GM19043 (cell line): Measurements from ENCODE around the gene TAMALIN.

Experiments used
- ATAC-seq: cut with Tn5 transposase; IDR thresholded peaks from one replicate; pipeline ENCODE4 v1.9.1; 2021; ENCODE audit warnings: low read depth; ENCODE audit not compliant: unreplicated experiment

TAMALIN gene

DNA sequence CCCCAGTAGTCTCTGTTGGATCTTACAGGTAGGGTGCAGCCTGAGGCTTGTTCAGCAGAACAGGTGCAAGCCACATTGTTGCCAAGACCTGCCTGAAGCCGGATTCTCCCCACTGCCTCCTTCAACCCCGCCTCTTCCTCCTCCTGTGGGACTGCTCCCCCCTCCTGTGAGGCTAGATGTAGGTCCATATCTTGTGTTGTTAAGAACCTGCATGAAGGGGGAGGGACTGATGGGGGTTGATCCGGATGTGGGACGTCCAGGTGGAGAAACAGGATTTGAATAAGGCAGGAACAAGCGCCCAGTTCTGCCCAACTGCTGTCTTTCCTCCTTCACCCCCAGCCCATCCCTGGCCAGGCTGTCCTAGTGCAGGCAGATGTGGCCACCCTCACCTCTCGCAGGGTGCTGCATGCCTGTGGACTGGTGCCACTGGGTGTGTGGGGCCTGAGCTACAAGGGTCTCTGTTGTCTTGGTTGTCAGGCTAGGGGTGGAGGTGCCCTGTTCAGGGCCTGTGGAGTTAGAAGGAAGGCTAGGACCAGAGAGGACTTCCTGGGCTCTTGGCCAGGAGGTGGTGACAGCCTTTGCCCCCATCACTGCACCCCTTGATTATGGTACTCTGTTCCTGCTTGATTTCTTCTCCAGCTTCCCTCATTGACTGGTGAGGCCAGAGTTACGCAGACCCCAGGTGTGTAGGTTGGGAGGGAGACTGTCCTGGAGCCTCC lies 45.9 kb downstream of the TAMALIN start:
- no peak for ATAC-seq

DNA sequence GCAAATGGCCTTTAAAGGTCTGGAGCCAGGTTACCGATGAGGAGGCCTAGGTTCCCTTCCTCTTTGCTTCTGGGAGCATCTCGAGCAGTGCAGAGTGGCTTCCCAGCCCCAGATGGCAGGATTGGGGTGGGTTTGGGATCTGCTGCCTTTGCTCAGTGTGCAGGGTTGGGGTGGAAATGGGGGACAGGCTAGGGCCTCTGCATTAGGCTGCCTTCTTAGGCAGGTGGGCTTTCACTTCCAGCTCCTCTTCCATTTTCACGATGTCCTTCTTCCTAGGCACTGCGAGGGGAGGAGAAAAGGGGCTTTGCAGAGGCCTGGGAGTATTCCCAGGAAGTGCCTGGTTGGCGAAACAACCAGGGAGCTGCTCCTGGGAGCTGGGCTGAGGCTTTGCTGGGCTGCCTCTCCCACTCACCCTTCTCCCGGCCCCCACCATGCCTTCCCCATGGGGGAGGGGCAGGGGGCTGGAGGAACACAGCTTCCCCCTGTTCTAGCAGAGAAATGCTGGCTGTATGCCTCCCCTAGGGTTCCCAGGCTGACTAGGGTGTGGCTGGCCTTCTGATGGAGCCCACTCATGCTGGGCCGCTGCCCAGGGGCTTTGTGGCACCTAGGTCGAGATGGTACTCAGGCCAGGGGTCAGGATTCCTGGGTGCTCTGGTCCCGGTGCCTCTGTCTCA lies 46.9 kb downstream of the TAMALIN start:
- ATAC-seq, result no peak

DNA sequence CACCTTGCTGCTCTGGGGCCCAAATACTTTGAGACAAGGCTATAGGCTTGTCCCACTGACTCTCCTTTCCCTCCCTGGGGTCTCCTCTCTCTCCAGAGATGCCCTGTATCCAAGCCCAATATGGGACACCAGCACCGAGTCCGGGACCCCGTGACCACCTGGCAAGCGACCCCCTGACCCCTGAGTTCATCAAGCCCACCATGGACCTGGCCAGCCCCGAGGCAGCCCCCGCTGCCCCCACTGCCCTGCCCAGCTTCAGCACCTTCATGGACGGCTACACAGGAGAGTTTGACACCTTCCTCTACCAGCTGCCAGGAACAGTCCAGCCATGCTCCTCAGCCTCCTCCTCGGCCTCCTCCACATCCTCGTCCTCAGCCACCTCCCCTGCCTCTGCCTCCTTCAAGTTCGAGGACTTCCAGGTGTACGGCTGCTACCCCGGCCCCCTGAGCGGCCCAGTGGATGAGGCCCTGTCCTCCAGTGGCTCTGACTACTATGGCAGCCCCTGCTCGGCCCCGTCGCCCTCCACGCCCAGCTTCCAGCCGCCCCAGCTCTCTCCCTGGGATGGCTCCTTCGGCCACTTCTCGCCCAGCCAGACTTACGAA lies 47.6 kb downstream of the TAMALIN start:
- ATAC-seq, result no peak

DNA sequence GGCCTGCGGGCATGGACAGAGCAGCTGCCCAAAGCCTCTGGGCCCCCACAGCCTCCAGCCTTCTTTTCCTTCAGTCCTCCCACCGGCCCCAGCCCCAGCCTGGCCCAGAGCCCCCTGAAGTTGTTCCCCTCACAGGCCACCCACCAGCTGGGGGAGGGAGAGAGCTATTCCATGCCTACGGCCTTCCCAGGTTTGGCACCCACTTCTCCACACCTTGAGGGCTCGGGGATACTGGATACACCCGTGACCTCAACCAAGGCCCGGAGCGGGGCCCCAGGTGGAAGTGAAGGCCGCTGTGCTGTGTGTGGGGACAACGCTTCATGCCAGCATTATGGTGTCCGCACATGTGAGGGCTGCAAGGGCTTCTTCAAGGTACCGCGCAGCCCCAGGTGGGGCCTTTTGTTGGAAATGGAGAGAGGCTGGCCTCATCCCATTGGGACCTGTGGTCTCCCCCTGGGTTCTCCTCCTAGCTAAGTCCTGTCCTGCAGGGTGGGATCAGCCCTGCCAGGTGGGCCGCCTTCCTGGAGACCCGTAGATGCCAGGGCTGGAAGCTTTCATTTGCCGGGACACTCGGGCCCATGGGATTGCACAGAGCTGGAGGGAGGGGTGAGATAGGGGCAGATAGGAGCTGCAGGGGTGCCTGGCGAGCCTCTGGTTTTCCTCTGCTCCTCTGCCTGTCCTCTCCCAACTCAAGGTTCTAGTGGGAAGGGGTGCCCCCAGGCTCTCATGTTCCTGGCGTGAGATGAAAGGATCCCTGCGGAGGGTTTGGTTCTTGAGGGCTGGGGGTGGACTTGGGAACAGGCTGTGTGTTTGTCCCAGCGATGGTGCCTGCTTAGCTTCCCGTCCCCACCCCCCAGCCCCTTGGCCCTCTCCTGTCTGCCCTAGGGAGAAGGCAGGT lies 48.3 kb downstream of the TAMALIN start:
- ATAC-seq, result no peak

DNA sequence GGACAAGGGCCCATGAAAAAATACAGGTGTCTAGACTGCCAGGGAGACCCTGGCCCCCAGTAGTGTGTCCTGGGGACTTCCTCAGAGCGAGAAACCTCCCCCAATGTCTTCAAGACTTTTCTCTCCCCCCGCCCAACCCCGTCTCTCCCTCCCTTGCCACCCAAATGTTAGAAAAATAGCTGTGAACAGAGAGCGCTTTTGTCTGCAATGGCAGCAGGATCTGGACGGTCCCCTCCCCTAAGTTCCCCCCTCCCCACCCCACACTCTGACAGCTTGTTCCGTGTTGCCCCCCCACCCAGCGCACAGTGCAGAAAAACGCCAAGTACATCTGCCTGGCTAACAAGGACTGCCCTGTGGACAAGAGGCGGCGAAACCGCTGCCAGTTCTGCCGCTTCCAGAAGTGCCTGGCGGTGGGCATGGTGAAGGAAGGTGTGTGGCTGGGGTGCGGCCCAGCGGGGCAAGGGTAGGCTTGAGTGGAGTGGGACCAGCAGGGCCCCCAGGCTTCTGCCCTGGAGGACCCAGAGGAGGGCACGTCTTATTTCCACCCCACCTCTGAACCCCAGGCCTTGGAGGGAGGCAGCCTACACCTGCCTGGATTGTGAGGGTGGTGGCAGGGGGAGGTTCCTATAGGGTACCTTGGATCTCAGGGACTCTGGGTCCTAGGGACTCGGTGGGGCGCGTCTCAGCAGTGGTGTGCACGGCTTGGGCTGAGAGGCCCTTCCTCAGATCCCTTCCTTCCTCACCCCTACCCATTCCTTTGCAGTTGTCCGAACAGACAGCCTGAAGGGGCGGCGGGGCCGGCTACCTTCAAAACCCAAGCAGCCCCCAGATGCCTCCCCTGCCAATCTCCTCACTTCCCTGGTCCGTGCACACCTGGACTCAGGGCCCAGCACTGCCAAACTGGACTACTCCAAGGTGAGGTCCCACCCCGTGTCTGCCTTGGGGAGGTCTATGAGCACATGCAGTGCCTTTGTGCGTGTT lies 49.3 kb downstream of the TAMALIN start:
- ATAC-seq, result no peak

DNA sequence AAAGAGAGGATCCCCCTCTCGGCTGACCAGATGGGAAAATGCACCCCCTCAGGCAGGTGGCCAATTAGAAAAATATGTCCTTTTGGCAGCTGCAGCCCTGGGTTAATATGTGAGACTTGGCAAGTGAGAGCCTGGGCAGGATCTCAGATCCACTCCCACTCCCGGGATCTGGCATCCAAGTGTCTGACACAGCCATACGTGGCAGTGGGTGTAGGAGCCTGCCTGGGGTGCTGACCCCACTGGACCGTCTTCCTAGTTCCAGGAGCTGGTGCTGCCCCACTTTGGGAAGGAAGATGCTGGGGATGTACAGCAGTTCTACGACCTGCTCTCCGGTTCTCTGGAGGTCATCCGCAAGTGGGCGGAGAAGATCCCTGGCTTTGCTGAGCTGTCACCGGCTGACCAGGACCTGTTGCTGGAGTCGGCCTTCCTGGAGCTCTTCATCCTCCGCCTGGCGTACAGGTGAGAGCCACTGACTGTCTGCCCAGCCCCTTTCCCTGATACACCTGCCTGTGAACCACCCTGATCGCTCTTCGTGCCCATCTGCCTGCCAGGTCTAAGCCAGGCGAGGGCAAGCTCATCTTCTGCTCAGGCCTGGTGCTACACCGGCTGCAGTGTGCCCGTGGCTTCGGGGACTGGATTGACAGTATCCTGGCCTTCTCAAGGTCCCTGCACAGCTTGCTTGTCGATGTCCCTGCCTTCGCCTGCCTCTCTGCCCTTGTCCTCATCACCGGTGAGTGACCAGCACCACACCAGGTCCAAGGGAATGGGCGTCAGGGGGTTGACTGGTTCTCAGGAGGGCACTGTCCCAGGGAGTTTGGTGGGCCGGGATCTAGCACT lies 50.3 kb downstream of the TAMALIN start:
- ATAC-seq, result no peak

DNA sequence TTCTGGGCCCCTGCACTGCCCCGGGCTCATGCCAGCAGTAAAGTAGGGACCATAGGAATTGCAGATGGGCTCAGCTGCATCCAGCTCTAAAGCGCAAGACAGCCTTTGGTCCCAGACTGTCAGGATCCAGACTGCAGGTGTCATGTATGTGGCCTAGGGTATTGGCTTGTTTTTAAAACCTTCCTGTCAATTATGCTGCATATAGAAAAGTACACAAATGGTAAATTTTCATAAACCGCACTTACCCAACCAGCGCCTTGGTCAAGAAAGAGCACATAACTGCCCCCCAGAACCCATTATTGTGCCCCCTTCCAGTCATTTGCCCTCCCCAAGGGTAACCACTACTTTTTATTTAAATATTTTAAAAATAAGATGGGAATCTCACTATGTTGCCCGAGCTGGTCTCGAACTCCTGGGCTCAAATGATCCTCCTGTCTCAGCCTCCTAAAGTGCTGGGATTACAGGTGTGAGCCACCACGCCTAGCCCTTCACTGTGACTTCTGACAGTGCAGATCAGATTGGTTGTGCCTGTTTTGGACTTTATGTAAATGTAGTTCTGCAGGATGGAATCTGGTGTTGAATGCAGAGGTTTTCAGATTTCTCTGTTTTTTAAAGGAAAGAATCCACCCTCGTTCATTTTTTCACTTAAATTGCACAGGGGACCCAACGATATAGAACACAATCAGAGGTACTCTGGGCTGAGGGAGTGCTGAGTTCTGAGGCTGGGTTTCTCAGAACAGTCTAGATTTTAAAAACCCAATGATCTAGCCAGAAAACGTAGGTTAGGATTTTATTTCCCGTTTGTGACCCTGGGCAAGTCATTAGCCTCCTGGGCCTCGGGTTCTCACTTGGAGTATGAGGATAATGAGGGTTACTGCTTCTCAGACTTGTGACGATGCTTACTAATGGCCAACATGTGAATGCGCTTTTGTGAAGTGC lies 51.2 kb downstream of the TAMALIN start:
- no peak for ATAC-seq

DNA sequence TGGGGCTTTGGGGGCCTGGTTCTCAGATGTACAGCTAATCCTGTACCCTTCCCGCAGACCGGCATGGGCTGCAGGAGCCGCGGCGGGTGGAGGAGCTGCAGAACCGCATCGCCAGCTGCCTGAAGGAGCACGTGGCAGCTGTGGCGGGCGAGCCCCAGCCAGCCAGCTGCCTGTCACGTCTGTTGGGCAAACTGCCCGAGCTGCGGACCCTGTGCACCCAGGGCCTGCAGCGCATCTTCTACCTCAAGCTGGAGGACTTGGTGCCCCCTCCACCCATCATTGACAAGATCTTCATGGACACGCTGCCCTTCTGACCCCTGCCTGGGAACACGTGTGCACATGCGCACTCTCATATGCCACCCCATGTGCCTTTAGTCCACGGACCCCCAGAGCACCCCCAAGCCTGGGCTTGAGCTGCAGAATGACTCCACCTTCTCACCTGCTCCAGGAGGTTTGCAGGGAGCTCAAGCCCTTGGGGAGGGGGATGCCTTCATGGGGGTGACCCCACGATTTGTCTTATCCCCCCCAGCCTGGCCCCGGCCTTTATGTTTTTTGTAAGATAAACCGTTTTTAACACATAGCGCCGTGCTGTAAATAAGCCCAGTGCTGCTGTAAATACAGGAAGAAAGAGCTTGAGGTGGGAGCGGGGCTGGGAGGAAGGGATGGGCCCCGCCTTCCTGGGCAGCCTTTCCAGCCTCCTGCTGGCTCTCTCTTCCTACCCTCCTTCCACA lies 52.0 kb downstream of the TAMALIN start:
- no peak for ATAC-seq

DNA sequence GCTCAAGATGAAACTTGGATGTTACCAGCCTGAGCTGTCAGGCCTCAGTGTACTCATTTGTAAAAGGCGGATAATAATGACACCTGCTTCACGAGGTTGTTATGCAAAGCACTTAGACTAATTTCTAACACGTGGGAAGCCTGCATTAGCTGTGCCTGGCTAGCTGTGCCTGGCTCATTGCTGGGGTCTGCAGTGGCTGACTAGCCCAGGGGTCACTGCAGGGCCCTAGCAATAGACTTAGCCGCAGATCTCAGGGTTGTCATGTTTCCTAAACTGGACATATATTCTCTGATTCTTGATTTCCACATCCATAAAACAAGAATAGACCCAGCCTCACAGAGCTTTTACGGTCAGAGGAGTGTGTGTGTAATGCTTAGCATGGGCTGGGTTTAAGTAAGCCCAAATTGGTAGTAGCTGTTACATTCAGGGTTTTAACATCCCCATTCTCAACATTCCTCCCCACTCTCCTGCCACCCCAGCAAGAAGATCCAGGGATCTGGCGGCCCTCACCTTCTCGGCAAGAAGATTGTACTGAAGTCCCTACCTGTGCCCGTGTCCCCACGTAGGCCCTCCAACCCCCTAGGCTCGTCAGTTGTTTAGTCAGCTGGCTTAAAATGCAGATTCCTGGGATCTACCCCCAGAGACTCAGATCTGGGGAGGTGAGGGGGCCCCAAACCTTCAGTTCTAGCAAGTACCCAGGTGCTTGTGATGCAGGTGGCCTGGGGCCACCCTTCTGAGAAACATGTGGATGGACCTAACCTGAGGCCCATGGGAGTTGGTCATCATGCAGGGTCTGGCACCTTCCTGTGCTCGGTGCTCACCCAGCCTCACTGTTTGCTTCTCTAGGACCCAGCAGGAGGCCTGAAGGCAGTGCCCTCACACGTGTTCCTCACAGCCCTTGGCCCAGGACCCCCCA lies 53.1 kb downstream of the TAMALIN start:
- no peak for ATAC-seq

DNA sequence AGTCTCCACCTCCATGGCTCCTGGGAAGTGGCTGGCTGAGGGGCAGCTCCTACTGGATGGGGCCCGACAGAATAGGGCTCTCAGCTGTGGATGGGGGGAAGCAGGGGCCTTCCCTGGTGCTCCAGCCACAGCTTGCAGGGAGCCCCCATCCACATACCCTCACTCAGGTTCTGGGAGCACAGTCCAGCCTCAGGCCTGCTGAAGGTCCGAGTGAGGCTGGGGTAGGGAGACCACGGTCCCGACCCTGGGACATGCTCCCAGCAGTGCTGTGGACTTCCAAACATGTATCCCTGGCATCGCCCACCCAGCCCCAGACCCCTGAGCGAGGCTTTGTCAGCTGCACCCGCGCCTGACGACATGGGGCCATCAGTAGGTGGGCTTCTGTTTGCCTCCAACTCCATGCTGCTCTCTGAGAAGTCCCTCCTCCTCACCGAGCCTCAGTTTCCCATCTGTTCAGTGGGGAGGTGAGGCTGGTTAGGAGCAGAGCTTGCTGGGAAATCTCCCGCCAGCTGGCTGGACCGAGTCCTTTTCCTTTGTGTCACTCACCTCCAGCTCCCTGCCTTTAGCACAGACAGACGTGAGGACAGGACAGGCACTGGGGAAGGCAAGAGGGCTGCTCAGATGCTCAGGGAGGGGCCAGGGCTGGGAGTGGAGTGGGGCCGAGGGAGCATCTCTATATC lies 53.9 kb downstream of the TAMALIN start:
- ATAC-seq, result no peak

DNA sequence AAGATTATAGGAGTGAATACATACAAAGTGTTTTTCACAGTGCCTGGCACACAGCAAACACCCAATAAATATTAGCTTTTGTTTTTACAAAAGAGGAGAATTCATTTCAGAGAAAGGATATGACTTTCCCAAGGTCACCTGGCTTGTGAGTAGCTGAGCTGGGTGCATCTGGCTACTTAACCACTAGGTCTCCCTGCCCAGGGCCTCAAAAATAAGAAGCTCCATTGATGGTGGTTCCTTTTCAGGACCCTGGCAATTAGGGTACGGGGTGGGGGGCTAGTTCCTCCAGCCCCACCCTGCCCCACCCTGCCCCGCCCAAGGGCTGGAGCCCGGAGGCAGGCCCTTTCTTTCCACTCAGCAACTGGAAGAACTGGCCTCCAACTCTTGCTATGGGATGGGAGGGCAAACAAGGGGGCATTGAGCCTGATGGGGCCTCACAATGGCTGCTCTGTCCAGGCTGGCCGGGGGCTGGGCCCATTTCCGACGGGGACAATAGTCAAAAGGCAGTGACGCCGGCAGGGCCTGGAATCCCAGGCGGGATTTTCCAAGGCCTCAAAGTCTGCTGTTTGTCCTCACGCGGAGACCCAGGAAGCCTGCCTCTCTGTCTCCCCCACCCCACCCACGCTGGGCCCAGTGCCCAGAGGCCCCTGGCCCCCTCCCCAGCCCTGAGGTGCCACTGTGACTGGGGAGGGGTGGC lies 54.9 kb downstream of the TAMALIN start:
- no peak for ATAC-seq

DNA sequence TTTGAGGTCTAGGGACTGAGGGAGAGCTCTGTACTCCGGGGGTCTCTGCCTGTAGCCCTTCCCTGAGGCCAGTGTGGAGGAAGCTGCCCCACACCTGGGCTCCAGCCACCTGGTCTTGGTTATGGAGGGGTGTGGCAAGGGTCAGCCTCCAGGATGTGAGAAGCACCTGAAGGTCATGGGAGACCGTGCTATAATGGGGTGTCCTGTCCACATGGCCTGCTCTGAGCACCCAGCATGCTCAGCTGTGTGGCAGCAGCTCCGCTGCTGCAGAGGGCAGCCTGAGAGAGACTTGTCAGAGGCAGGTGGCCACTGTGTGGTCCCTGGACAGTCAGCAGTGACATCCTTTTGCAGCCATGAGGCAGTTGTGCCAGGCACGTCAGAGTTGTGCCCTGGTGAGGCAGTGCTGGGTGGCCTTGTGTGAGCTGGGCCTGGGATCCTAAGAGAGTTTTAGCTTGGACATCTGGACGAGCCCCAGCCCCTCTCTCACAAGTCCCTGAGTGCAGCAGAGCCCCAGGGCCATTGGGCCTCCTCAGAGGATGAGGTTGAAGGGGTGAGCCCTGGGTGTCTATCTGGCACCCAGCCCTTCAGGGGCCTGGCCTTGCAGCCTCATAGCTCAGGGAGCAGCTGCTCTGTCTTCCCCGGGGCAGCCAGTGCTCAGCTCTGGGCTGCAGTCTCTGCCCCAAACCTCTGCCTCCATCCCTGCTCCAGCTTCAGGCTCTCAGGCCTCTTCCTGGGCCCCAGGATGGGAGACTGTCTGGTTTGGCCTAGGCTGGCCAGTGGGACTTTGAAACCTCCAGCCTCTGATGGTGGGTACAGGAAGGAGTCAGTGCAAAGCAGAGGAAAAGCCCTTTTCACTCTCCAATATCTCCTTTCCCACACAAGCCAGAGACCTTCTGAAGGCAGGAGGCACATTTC lies 55.7 kb downstream of the TAMALIN start:
- no peak for ATAC-seq

DNA sequence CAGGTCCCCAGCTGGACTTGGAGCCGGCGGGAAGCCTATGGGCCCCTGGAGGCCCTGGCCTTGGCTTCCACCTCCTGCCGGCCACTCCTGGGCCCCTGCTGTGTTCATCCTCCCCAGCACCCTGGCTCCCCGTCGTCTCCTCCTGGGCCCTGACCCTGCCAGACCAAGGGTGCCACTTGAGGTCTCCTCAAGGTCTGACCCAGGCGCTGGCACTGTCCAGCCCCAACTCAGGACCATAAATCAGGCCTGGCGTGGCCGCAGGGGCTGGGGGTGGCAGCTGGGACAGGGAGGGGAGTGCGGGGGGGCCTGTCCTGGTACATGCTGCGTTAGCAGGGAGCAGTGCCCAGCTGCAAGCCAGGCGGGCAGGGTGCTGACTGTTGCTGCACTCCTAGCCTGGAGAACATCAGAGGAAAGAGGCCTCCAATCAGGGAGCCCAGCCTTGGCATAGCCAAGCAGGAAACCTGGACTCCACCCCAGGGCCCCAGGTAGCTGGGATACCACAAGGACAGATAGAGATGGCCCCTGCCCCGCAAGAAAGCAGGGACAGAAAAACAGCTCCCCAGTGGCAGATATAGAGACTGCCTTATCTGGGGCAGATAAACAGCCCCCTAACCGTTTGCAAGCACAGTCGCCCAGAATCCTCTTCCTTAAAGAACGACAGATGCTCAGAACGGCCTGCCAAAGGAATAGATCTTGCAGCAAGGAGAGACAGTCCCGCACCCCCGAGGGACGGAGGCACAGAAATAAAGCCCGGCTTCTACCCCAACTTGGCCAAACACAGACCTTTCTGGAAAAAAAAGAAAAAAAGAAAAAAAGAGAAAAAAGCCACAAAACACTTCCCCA lies 56.6 kb downstream of the TAMALIN start:
- ATAC-seq, result no peak
